Fibroblast of skin of scalp (primary cell): Measurements from ENCODE around the gene NRCAM.

Experiments
- DNase-seq: peaks from one replicate; pipeline ENCODE4 v3.0.0-alpha.2; 2013

Gene NRCAM

DNA sequence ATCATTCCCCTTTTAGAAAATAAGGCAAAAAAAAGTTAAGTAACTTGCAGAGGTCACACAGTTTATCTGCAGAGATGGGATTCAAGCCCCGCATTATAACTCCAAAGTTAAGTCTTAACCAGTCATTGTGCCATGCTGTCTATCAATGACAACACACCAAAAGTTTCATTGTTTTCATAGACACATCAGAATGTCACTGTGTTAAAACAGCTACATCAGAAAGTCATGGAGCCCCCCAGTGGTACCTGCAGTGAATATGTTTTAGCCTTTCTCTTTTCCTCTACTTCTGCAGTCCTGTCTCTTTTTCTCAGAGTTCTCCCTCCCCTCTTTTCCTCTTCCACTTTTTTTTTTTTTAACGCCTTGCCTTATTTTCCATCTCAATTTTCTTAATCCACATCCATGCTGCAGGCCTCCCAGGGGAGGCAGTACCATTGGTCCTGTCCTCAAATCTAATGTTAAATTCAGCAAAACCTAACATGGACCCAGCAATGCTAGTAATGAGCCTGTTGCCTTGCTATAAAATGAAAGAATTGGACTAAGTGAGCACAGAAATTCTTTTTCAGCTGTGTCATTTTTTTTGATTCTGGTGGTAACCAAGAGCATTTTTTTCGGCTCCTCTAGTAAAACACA, 3.8 kb upstream of the NRCAM start:
- peak; percentile 40 for DNase-seq

DNA sequence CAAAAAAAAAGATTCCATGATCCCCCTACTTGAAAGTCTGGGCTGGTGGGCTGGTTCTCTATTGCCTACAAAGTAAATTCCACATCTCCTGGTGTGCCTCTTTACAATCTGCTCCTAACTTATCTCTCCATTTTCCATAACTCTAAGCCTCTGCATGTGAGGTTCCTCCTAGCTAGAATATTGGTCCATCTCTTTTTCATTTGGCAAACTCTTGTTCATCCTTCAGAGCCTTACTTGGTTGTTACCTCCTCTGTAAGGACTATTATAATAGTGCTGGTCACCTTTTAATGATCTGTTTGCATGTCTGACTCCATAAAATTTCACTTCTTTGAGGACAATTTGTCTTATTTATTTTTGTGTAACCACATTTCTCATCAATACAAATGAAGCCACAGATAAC, 1.6 kb upstream of the NRCAM start:
- DNase-seq = no peak

DNA sequence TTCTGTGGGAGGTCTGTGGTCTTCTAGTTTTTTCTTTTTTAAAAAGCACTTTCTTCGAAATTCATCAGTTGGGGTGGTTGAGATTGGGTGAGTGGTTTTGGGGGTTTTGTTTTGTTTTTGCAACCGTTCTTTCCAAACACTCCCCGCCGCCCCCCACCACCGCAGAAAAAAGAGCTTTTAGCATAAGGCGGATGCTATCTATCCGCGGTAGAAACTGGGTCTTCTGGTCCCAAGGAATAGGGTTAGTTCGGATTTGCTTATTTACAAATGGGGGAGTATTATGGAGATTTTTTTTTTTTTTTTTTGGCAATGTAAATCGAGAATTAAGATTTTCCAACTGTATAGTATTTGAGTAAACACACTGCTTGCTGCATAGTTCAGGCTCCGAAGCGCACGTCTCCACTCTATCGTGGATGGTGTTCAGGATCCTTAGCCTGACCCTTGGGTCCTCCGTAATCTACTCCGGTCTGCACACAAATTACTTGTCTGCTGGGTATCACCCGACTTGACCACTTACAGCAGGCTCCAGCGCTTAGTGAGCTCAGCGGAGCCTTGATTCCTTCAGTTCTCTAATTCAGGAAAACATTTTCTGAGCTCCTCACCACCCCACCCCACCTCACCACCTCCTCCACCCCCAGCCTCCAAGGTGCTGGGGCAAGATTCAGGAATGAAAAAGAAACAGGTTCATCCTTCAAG, 757 bp upstream of the NRCAM start:
- no peak for DNase-seq

DNA sequence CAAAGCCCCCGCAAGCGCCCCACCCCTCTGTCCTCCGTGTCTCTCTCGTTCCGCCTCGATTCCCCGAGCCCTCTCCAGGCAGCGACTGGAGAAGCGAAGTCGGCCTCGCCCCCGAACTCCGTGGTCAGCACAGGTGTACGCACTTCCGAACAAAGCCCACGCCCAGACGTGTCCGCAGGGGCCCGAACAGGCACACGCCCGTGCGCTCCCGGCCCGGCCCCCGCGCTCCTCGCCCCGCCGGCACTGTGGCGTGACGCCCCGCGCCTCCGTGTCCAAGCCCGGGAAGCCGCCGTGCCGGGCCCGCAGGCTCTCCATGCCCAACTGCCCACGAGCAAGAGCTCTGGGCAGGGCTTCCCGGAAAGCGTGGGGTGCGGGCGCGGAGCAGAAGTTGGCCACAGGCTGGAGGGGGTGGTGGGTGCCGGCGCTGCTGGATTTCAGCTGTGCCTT, 662 bp downstream of the NRCAM start:
- no peak for DNase-seq

DNA sequence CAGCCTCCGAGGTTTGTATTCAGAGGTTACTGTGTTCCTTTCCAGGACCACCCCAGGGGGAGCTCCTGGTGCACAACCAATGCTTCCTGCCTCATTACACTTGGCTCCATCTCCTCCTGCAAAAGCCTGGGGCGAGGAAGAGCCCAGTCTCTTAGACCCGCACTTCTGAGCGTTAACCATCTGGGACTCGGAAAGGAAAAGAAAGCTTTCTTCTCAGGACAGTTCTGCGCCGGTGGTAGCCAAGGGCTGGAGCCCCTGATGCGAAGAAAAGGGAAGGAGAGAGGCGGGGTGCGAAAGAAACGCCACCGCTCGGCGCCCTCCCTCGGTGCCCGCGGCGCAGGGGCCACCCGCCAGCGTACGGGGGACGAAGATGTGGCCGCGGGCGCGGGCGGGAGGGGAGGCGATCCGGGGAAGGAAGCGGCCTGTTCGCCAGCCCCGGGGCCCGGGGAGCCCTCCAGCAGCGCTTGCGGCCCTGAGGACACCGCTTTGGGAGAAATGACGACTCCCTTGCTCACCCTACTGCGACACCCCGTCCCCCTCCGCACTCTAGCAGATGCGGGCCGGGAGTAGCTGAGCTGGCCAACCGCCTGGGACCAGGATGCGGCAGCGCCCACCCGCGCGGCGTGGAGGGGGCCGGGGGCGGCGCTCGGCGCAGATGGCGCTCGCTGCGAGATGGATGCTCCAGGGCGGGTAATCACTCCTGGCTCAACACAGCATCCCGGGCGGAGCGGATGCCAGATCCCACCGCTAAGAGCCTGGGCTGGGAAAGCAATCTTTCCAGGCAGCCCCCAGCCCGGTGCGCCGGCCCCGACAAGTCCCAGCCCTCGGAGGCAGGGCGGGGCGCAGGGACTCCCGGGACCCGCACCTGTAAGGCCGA, 1.3 kb downstream of the NRCAM start:
- DNase-seq = peak; percentile 29

DNA sequence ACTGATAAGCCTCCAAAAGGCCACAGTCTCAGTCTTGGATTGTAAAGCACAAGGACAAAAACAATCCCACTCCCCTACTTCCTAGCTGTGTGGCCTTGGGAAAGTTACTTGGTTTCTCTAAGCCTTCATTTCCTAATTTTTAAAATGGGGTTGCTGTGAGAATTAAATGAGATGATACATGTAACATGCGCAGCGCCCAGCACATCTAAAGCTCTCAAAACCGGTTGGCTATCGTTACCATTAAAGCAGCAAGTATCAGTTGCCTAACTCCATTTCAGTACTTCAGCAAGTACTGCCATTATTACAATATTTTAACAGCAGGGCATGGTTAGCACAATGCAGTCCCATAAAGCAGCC, 1.9 kb downstream of the NRCAM start:
- no peak for DNase-seq

DNA sequence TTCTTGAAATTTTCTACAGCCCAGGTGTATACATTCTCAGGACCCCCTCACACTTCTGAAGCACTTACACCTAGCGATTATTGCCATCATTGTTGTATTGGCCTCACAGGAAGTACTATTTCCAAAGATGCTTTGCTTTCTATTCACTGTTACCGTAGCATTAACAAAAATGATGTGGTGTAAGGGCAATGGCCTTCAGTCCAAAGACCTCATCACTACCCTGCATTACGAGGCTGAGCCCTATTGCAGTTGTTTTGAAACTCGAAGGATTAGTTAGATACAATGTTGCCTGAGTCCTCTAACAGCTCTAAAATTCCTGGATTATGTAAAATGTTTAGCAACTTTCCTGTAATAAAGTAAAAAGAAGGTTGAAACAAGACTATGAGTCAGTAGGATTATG, 2.9 kb downstream of the NRCAM start:
- no peak for DNase-seq

DNA sequence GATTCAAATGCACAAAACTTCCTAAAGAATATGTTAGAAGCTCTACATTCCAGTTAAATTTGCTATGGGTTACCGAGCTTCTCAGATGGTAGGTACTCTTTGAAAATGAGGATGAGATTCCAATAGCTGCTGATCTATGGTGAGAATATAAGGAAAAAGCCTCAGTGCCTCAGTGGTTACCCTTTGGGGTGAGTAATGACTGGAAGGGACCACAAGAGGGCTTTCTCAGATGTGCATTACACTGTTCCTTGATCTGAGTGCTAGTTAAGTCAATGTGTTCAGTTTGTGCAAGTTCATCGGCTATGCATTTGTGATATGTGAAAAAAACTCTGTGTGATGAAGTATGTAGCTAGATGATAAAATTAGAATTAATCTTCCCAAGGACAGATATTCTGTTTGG, 3.5 kb downstream of the NRCAM start:
- peak; percentile 31 for DNase-seq

DNA sequence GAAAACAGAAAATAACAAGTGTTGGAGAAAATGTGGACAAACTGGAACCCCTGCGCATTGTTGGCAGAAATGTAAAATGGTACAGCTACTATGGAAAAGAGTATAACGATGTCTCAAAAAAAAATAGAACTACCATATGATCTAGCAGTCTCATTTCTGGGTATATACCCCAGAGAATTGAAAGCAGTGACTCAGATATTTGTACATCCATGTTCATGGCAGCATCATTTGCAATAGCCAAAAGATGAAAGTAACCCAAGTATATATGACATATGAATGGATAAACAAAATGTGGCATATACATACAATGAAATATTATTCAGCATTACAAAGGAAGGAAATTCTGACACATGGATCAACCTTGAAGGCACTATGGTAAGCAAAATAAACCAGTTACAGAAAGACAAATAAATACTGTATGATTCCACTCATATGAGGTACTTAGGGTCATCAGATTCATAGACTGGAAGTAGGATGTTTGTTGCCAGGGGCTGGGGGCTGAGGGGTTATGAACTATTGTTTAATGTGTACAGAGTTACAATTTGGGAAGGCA, 4.9 kb downstream of the NRCAM start:
- no peak for DNase-seq

DNA sequence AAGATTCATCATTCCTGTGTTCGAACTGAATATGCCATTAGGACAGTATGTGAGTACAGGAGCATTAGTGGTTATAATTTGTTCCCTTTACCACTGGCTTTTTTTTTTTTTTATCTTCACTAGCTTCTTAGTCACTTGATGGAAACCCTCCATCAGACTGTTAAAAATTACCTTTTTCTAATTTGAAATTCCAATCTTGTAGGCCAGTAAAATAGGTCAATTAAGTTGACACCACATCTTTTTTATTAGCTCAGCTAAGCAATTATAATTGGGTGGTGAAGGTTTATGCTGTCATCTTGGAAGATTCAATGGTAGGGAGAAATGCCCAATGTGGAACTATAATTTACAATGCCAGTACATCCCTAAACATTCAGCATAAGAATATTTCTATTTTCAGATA, 6.1 kb downstream of the NRCAM start:
- no peak for DNase-seq

DNA sequence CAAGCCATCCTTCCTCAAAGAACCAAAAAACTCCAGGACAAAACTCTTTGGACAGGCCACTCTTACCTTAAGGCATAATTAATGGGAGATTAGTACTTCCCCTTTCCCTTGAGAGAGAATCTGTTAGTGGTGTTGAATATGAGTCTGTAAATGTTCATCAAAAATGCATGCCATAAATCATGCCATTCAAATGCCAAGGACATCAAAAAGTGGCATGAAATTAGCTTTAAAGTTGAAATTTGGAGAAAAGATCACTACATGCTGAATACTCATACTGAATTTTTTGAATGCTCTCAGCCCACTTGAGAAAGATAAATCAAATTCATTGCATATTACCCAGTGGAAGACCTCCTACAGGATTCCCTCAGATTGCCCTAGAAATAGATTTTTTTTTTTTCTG, 6.7 kb downstream of the NRCAM start:
- DNase-seq = no peak

DNA sequence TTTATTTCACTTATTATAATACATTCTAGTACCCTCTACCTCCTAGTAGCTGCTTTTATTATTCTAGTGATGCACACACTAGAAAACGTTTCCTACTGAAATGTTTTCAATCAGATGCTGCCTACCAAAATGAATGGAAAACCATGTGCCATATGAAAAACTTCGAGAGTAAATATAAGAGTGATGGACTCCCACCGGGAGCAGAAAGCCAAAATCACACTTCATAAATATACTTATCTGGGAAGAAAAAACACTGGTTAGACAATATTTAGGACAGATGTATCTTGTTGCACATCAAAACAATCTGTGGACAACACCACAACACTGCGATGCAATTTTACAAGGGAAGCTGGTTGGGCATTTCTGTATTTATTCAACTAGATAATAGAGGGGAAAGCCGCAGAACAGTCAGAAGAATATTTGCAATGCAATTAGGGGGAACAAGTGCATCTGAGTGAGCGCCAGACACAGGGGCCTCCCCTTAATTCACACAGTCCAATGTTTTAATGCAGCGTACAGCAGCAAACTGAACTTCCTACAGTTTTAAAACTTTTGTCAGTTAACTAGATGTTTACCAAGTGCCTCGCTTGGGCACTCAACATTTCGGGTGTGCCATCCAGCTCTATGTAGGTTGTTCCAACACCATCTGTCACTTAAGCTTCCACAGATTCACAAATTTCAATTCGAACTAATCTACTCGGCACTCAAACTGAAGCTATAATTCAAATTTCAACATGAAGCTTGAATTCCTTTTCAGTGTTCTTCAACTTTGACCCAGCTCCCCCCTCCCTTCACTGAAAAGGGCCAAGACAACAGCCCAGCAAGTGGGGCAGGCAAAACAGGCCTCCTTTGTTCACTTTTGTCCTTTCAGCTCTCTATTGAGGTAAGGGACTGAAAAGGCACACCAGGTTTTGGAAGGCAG, 7.4 kb downstream of the NRCAM start:
- no peak for DNase-seq

DNA sequence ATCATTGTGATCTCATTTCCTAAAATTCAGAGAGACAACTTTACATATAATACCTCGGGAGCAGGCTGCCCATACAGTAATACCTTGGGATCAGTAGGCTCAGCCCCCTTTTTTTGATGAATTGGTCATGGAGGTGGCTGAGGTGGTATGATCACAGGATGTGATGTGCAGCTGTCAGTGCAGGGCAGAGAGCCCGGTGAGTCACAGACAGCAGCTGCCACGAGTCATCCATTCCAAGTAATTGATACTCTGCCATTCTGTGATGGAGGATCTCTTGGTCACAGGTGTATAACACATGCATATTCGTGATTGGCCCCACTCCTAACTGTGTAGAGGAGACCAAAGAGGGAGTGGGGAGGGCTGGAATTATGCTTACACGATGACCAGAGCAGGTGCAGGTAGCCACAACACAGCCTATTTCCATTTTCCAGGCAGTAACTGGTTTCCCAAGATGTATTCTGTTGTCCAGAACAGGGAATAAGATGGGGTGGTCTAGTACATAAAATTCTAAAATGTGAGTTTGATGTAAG, 14.1 kb downstream of the NRCAM start:
- DNase-seq = no peak

DNA sequence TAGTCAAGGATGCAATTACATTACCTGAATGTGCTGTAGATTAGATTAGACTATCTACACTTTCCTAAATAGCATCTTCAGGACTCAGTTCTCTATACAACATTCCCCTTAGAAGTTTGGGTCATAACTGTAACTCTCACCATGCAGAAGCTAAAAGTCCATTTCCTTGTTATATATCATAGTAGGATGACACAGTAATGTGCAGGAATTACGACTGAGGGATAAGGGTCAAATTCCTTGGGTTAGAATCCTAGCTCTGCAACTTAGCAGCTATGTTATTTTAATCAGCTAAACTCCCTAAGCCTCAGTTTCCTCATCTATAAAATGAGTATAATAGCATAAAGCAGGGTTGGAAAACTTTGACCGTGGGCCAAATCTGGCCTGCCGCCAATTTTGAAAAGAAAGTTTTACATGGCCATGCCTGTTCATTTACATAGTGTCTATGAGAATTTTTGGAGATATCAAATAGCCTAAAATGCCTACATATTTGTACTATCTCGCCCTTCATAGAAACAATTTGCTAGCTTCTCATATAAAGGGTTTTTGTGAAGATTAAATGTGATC, 14.8 kb downstream of the NRCAM start:
- DNase-seq = no peak

DNA sequence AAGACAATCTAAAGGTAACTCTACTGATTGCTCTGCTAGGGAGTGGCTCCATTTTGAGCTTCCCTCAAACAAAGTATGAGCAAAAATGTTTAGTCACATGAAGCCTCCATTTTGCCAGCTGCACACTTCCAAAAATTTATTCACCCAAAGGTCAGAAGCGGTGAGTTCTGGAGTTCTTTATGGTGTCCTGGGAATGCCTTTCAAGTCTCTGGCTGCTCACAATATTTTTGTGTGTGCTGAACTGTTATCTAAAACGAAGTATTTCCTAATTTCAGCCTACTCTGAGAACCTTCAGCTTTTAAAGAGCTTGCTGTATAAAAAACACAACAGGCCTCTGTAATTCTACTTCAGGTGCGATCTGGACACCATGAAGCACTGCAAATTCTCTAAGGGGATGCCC, 15.6 kb downstream of the NRCAM start:
- DNase-seq = no peak

DNA sequence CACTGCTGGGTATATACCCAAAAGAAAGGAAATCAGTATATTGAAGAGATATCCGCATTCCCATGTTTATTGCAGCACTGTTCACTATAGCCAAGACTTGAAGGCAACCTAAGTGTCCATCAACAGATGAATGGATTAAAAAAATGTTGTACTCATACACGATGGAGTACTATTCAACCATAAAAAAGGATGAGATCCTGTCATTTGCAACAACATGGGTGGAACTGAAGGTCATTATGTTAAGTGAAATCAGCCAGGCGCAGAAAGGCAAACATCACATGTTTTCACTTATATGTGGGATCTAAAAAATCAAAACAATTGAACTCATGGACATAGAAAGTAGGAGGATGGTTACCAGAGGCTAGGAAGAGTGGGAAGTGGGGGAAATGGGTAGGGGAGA, 19.3 kb downstream of the NRCAM start:
- DNase-seq = no peak

DNA sequence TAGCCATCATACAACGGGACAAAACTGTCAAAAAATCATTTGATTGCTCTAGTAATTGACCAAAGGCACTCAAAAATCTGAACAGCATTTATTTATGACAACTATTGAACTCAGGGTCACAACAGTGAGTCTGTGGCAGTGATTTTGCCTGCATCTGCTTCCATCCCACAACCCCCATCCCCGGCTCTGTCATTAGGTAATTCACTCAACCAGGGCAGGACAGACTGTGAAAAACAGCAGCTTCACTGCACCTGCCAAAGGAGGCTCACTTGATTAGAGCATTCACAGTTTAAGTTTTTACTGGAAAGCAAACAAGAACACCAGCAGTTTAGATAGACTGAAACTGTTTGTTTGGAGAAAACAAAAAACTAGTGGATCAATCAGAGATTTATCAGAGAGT, 22.2 kb downstream of the NRCAM start:
- no peak for DNase-seq

DNA sequence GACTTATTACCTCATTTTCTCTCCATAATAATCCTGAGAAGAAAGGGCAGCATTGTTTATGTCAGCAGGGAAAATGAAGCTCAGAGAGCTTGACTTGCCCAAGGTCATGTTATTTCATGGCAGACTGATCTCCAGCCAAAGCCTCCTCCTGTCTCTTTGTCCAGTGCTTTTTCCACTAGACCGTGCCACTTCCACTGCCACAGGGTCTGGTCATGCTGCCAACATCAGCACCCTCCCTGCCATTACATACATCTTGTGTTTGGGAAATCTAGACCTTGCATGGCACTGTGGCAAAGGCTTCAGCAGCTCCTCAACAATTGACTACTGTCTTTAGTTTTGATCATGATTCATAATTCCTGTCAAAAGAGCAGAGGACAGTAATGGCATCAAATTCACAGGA, 25.1 kb downstream of the NRCAM start:
- no peak for DNase-seq

DNA sequence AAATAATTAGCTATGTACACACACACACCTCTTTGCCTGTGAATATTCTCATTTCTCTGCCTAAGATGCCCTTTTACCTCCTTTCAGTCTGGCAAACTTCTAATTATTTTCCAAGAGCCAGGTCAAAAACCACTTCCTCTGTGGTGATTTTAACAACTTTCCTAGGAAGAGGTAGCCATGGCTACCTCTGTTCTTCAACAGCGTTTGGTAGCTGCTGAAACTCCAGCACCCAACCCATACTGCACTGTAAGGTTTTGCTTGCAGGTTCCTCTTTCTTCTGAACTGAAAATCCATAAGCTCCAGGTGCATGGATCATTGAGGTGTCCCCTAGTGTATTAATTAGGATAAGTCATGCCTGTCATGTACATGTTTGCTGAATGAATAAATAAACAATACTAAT, 25.6 kb downstream of the NRCAM start:
- no peak for DNase-seq

DNA sequence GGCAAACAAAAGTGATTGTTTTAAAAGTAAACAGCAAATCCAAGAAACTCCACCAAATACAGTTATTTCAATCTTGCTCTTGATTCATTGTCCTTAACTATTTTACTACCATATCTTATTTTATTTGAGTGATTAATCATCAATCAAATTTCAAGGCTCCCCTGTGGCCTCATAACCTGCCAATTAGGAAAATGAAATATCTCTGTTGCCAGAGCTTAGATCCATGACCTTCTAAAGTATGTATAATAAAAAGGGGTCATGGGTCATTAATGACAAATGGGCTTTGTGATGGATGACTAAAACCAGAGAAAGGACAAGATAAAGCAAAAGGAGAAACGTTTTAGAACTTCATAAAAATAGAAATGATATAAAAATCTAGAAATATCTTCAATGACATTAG, 28.5 kb downstream of the NRCAM start:
- no peak for DNase-seq

DNA sequence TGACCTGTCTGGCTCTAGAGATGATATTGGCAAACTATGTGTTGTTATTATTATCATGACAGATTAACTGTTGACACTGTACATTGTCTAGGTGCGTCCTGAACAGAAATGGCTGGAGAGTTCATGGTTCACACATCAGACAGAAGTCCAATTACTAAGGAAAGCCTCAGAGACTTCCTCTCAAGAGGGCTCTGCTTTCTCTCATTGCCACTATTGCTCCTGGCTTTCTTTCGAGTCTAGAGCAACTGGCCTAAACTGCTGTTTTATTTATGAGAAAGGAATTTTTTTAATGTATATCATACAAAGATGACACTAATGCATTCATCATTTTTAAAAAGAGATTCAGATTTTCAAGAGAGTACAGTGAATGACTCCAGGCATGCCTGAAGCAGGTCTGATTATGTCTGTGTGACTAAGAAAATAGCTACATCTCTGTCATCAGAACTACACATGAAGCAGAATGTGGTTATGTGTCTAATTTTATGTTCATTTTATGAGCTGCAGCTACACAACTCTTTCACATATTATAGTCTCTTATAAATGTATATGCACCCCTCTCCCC, 30.4 kb downstream of the NRCAM start:
- no peak for DNase-seq
